Stimulated activated CD4-positive, alpha-beta T cell treated with anti-CD3 and anti-CD28 coated beads, Interleukin-1b, Interleukin-23, amount 100 ng/mL, for 48 hours (primary cell): Measurements from ENCODE around the gene ATPAF1.
"Not testable (repeated sequence)": the region's sequence is repeated elsewhere in the genome, so short reads cannot be mapped to it uniquely, and the experiment has no call there.

Experiments used
- DNase-seq: peaks from one replicate; pipeline ENCODE4 v3.0.0-alpha.2; 2020

The ATPAF1 gene

DNA sequence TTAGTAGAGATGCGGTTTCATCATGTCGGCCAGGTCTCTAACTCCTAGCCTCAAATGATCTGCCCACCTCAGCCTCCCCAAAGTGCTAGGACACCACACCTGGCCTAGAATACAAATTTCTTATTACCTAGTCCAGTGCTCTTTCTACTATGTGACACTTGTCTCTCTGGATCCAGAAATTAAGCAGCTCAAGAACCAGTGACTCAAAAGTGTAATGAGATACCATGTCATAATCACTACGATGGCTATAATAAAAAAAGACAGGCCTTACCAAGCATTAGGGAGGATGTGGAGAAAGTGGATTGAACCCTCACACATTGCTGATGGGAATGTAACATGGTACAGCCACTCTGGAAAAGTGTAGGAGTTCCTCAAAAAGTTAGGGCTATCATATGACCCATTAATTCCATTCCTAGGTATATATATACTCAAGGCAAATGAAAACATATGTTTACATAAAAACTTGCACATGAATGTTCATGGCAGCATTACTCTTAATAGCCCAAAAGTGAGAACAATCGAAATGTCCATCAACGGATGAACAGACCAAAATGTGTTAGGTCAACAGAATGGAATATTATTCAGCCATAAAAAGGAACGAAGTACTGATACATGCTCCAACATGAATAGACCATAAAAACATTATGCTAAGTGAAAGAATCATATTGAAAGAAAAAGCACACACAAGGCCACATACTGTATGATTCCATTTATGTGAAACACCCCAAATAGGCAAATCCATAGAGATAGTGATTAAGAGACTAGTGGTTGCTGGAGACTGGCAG is 11.8 kb upstream of the ATPAF1 start:
- no peak for DNase-seq

DNA sequence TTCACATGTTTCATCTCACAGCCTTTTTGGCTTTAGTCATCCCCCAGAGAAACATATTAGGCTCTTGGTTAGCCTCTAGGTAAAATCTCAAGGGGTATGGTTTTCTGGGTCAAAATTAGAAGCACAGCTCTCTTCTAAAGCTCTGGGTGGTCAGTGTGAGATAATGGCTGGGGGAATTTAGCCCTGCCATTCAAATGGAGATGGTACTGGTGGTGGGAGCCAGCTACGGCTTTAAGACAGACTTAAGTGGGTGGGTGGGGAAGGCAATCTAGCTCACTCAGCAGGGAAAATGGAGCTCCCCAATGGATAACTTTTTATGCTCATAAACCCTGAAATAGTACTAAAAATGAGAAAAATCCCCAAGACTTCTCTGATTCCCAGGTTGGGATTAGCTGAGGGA is 9.2 kb upstream of the ATPAF1 start:
- DNase-seq = no peak

DNA sequence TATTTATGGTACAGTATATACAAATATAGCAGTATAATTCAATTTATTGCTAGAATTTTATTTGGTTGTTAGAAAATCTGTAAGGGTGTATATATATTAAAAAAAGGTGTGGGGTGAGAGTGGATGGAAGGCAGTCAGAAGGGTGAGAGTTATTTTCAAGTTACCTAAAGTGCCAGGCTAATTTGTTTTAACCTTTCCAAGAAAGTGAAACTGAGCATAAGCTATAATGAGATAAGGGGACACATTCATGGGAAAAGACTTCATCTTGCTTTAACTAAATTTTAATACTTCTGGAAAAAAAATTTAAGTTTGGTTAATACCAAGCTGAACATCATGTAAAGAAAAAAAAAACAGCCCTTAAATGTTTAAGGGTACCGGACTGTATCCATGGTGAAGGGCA is 8.4 kb upstream of the ATPAF1 start:
- DNase-seq = no peak

DNA sequence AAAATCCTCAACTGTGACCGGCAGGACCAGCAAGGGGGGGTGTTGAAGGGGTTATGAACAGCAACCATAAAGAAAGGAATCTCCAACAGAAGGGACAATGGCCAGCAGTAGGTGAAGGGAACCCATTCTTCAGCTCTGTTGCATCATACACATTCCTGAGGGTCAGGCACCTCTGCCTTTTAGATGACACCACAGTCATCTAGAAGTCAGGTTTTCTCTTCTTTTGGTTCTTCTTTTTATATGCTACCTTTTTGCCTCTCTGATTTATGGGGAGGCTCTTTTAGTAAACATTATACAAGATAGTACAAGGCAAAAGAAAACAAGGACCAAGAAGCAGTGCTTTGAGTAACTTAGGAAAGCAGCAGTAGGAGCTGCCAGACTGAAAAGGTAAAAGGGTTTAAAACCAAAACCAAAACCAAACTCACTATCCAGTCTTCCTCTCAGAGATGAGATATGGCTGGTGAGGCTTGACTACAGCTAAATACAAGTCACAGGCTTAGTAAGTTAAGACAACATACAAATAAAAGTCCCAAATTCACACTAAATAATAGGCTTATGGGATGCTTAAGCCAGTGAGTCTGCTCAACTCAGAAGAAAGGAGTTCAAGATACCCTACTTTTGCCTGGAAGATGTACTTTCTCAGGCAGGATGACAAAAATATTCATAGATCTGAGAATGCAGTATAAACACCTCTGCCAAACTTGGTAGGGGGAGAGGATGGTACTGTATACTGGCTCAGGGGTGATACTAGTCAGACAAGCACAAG is 7.6 kb upstream of the ATPAF1 start:
- DNase-seq = no peak

DNA sequence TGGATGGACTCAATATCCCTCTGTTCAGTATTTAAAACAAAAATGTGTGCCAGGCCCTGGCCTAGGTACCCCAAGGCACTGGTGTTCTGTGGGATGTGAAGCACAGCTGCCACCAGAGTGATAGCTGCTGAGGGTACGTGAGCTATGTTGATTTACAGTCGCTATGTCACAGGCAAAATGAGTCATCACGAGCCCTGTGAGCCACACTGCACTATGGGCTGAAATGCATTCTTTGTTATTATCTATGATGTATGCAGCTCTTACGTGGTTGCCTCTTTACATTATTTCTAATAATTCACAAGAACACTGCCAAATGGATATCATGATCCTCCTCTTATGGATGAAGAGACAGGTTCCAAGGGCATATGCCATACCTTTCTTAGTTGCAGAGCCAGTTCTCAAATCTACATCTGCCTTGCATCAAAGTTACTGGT is 5.6 kb upstream of the ATPAF1 start:
- DNase-seq = peak; percentile 20

DNA sequence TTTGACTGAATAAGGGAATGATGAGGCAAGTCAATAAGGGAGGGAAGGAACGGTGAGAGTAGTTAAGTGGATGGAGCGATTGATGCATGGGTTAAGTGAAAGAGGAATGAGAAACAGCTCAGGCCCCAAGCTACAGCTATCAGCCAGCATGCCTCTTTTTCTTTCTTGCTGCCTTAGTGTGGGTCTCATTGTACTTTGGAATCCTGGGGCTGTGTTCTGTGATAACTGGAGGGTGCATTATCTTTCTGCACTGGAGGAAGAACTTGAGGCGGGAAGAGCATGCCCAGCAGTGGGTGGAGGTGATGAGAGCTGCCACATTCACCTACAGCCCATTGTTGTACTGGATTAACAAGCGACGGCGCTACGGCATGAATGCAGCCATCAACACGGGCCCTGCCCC is 4.5 kb upstream of the ATPAF1 start:
- DNase-seq = no peak

DNA sequence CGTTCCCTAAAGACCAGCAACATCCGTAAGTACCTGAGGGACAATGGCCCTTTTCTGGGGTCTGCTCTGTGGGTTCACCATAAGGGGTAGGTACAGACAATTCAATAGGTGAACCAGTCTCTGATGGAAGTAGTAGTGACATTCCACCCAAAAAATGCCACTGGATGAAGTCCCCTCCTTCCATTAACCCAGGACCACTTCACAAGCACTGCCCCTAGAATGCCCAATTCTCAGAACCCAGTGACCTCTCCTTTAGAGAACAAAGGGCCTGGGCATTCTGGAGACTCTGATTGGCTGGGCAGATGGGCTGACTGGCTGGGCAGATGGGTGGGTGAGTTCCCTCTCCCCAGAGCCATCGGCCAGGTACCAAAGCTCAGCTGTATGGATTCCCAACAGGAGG is 3.4 kb upstream of the ATPAF1 start, which contains the start of gene TEX38:
Gene TEX38, plus strand, starts transcription at position 301 of the 400 bp plus-strand sequence. Its CDS starts 81 bp downstream, at position 382.
- DNase-seq = no peak

DNA sequence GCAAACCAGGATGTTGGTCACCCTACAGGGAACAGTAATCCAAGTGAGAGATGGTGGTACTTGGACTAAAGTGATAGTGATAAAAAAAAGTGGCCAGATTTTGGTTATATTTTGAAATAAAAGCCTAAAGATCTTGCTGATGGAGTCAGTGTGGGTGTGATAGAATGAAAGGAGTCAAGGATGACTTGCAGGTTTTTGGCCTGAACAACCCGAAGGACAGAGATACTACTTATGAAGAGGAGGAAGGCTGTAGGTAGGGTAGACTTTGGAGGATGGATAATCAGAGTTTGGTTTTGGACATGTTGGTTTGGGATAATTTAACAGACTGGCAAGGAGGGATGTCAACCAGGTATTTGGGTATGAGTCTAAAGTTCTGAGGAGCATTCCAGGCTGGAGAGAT is 2.0 kb upstream of the ATPAF1 start:
- no peak for DNase-seq

DNA sequence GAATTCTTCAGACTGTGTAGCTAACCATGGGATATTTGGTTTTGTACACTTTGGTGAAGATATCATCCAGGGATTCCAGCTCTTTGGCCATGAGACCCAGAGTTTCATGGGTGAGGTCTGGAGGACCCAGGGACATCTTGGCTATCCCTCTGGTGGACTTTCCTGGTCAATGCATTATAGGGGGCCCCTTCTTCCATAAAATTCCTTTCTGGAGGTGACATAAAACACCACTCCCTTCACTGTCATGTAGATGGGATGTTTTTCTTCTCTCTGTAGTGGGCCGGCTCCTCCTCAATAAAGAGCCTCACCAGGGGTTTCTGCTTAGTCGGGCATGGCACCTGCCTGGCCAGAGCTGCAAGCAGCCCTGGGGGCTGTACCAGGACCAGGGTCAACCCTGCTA is 2.2 kb downstream of the ATPAF1 start:
- no peak for DNase-seq

DNA sequence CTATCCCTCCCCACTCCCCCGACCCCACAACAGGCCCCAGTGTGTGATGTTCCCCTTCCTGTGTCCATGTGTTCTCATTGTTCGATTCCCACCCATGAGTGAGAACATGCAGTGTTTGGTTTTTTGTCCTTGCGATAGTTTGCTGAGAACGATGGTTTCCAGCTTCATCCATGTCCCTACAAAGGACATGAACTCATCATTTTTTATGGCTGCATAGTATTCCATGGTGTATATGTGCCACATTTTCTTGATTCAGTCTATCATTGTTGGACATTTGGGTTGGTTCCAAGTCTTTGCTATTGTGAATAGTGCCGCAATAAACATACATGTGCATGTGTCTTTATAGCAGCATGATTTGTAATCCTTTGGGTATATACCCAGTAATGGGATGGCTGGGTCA is 5.2 kb downstream of the ATPAF1 start:
- DNase-seq = not testable (repeated sequence)

DNA sequence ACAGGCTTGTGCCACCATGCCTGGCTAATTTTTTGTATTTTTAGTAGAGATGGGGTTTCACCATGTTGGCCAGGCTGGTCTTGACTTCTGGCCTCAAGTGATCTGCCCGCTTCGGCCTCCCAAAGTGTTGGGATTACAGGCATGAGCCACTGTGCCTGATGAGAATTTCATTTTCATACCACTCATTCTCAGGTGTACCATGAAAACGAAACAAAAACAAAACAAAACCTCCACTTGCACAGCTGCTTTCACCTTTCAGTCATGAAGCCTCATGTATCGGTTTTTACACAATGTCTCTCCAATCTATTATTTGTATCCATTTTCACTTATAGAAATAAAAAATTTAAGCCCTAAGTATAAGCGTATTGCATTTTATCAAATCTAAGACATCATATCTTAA is 8.0 kb downstream of the ATPAF1 start:
- DNase-seq = not testable (repeated sequence)

DNA sequence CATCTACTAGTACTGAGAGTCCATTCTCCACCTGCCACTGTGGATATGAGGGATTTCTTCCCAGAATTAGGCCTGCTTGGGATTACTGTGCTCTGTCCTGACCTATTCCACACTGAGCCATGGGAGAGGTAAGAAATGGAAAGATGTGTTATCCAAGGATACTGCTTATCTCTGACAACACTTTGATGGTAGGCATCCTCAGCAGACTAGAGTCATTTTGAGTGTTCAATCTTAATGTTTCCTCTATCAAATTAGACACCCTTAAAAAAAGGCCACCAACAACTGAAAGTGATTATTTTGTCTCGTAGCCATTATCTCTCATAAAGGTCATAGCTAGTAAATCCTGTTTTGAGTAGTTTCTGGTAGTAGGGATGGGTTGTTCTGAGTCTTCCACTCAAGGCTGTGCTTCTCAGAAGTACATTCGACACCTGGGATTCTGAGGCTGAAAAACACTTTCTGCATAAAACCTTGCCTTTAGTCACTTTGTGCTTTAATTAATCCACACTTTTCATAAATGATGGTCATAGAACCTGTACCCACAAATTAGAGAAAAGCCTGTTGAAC is 8.8 kb downstream of the ATPAF1 start:
- DNase-seq = no peak

DNA sequence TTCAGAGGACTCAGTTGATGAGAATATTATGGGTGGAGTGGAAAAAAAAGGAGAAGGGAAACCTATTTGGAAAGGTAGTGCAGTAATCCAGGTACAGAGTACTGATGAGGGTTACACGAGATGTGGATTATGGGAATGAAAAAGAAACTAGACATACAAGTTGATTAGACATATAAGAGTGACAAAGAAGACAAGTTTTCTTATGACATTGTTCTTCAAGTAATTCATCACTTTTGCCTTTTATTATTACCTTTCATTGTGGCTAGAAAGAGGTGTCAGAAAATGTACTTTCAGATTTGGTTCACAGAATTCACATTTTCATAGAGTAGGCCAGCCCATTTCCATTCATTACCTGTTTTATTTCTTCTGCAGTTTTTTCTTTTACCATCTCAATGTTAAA is 10.4 kb downstream of the ATPAF1 start:
- DNase-seq = no peak

DNA sequence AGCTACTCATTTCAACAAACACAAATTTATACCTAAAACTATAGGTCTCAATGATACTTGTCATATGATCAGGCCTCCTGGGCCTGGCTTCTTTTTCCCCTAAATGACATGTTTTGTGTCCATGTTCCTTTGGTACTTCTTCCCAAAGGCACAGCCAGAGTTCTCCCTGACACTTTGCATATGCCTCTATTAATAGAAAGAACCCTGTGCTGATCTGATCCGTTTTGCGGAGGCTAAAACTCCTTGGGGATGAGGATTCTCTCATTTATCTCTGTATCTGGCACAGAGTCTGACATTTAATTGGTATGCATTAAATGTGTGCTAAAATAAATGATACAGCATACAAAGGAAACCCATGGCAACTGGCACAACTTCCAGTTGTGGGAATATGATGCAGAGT is 11.5 kb downstream of the ATPAF1 start:
- DNase-seq = no peak

DNA sequence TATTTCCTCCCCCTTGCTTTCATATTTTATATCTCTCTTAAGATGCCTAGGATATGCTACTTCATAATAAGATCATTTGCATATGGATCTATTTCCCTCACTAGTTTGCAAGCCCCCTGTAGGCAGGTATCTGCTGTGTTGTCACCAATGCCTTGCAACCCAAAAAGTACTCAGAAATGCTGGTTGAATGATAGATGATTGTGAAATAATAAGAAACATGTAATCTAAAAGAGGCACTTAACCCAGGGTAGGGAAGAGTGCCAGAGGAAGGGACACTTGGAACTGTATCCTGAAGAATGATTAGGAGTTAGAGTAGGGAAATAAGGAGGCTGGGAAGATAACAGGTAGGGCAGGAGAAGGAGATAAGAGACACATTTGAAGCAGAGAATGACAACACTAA is 12.3 kb downstream of the ATPAF1 start:
- DNase-seq = no peak

DNA sequence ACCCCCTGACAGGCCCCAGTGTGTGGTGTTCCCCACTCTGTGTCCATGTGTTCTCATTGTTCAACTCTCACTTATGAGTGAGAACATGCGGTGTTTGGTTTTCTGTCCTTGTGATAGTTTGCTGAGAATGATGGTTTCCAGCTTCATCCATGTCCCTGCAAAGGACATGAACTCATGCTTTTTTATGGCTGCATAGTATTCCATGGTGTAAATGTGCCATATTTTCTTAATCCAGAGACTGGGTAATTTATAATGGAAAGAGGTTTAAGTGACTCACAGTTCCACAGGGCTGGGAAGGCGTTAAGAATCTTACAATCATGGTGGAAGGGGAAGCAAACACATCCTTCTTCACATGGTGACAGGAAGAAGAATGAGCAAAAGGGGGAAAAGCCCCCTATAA is 13.5 kb downstream of the ATPAF1 start:
- not testable (repeated sequence) for DNase-seq

DNA sequence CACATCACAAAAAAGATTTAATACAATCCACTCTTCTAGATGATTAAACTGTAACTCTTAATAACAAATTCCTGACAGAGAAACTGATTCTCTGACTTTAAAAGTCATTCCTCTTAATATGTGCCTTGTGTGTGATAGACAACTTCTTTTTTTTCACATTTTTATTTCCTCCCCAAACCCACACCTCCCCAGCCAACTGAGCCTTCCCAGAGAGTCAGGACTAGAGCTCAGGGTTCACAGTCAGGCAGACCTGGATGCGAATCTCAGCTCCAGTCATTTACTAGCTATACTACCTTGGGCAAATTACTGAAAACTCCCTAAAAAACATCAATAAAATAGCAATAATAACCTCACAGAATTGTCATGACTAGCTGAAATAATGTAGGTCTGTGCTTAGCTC is 14.2 kb downstream of the ATPAF1 start:
- no peak for DNase-seq

DNA sequence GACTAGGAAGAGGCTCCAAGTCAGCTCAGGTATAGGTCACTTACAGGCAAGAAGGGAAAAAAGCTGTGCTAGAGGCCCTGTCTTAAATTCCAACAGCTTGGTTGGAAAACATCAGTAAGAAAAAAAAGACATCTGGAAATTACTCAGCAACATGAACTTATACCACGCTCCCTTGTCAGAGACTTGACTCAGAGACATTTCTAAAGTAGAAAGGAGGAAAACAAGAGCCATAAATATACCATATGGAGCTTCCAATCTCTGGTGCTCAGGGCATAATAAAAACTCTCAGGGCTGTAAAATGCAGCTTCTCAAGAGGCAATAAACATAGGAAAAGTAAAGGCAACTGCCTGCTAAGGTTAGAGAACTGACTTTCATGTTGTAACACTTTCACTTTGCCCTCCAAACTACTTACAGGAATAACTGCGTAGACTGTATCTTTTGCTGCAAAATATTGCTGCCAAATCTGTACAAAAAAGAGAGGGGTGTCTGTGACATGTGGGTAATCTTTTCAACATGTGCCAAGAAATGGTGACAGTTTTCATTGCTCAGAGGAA is 14.7 kb downstream of the ATPAF1 start:
- DNase-seq = no peak

DNA sequence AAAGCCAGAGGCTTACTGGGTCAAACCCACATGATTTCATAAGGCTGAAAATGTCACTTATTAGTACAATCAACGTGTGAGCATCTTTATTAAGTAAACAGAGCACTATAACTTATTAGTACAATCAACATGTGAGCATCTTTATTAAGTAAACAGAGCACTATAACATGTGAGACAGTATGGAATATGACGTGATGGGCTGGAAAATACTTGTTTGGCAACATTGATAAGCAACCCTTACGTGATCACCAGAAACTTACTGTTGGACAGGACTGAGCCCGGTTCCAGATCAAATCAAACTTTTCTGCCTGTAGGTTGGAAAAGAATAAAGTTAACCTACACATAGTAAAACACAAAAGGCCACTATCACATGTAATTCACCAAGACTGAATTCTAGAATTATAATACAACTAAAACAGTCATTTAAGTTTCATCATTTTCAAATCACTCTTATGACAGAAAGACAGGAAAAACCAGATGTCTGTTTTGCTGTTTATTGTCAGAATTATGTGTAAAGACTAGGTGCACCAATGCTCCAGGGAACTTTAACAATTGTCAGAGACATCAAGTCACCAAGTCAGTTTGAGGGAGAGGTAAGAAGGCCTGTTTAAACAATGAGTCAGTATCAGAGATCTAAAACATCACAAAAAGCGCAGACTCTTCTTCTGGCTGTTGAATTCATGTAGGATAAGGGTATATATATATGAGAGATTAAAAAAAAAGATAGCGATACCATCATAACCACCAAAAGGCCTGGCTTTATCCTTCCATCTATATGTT is 15.7 kb downstream of the ATPAF1 start:
- DNase-seq = no peak

DNA sequence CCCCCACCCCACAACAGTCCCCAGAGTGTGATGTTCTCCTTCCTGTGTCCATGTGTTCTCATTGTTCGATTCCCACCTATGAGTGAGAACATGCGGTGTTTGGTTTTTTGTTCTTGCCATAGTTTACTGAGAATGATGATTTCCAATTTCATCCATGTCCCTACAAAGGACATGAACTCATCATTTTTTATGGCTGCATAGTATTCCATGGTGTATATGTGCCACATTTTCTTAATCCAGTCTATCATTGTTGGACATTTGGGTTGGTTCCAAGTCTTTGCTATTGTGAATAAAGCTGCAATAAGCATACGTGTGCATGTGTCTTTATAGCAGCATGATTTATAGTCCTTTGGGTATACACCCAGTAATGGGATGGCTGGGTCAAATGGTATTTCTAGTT is 17.0 kb downstream of the ATPAF1 start:
- DNase-seq = not testable (repeated sequence)

DNA sequence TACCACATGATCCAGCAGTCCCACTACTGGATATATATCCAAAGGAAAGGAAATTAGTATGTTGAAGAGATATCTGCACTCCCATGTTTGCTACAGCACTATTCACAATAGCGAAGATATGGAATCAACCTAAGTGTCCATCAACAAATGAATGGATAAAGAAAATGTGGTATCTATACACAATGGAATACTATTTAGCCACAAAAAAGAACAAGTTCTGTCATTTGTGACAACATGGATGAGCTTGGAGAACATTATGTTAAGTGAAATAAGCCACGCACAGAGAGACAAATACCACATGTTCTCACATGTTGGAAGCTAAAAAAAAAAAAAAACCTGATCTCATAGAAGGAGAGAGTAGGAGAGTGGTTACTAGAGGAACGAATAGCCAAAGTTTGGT is 17.7 kb downstream of the ATPAF1 start:
- DNase-seq = no peak

DNA sequence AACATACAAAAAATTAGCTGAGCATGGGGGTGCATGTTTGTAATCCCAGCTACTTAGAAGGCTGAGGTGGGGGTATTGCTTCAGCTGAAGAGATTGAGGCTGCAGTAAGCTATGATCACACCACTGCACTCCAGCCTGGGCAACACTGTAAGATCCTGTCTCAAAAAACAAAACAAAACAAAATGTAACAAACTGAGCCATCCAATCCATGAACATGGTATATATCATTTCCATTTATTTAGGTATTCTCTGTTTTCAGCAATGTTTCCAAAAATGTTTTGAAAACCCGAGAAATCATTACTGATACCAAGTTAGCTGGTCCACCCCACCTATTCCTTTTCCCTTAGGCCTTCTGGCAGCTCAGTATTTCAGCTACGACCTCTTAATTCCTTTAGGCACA is 18.4 kb downstream of the ATPAF1 start:
- DNase-seq = no peak

DNA sequence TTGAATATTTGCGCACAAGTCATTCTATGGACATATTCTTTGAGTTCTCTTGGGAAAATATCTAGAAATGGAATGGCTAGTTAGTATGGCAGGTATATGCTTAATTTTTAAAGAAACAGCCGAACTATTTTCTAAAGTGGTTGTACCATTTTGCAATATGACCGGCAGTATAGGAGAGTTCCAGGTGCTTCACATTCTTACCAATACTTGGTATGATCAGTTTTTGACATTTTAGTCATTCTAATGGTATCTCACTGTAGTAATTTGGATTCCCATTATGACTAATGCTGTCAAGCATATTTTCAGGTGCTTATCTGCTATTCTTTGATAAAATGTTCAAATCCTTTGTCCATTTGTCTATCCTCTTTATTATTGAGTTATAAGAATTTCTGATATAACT is 20.6 kb downstream of the ATPAF1 start:
- DNase-seq = no peak
